H9 (cell line): Measurements from ENCODE around the gene RASGRF2. TPM values are rescaled to one million over a fixed set of nuclear protein-coding genes. Genes with fewer than 3 reads are reported as not detected.

Source experiments
- DNase-seq: peaks from one replicate; pipeline ENCODE4 v3.0.0-alpha.2; 2017
- H2AFZ ChIP-seq: one replicate; pipeline ENCODE4 v1.6.1; 2013; ENCODE audit warnings: mild to moderate bottlenecking, low read length, control low read depth, moderate library complexity
- H2AK5ac ChIP-seq: 2 replicates; pipeline ENCODE4 v1.6.1; 2013; ENCODE audit warnings: low read length, control low read depth, mixed read lengths; ENCODE audit not compliant: insufficient read length
- H2BK120ac ChIP-seq: one replicate; pipeline ENCODE4 v1.6.1; 2013; ENCODE audit warnings: low read depth, mild to moderate bottlenecking, low read length, control low read depth, inconsistent platforms; ENCODE audit not compliant: poor library complexity, severe bottlenecking
- H2BK12ac ChIP-seq: 2 replicates; pipeline ENCODE4 v1.6.1; 2013; ENCODE audit warnings: low read length, control low read depth, mixed read lengths, low read depth; ENCODE audit not compliant: insufficient read length
- H2BK15ac ChIP-seq: 2 replicates; pipeline ENCODE4 v1.6.1; 2013; ENCODE audit warnings: low read depth, low read length, control low read depth
- H2BK20ac ChIP-seq: one replicate; pipeline ENCODE4 v1.6.1; 2013; ENCODE audit warnings: low read depth, mild to moderate bottlenecking, low read length, control low read depth, inconsistent platforms; ENCODE audit not compliant: poor library complexity, severe bottlenecking
- H2BK5ac ChIP-seq: 2 replicates; pipeline ENCODE4 v1.6.1; 2013; ENCODE audit warnings: low read length, control low read depth, mixed read lengths; ENCODE audit not compliant: insufficient read length
- H3K14ac ChIP-seq: 2 replicates; pipeline ENCODE4 v1.6.1; 2013; ENCODE audit warnings: low read length, control low read depth; ENCODE audit not compliant: insufficient read depth
- H3K18ac ChIP-seq: 2 replicates; pipeline ENCODE4 v1.6.1; 2013; ENCODE audit warnings: low read depth, mild to moderate bottlenecking, mixed read lengths, low read length, control low read depth; ENCODE audit not compliant: insufficient read length
- H3K23ac ChIP-seq: 2 replicates; pipeline ENCODE4 v1.6.1; 2013; ENCODE audit warnings: low read length, control low read depth, mixed read lengths, low read depth; ENCODE audit not compliant: insufficient read length
- H3K23me2 ChIP-seq: 2 replicates; pipeline ENCODE4 v1.6.1; 2013; ENCODE audit warnings: low read depth, mild to moderate bottlenecking, mixed read lengths, low read length, control low read depth; ENCODE audit not compliant: insufficient read length, poor library complexity, severe bottlenecking
- H3K27ac ChIP-seq: 2 replicates; pipeline ENCODE4 v1.5.1; 2013; ENCODE audit warnings: low read length, control low read depth, mixed read lengths, low read depth; ENCODE audit not compliant: insufficient read length
- H3K27me3 ChIP-seq: 2 replicates; pipeline ENCODE4 v1.6.1; 2013; ENCODE audit warnings: low read length, control low read depth, inconsistent platforms; ENCODE audit not compliant: insufficient read depth
- H3K4ac ChIP-seq: 2 replicates; pipeline ENCODE4 v1.6.1; 2013; ENCODE audit warnings: low read depth, mild to moderate bottlenecking, control low read depth, inconsistent platforms, low read length, moderate library complexity
- H3K4me1 ChIP-seq: 2 replicates; pipeline ENCODE4 v1.6.1; 2013; ENCODE audit warnings: low read length, control low read depth, inconsistent platforms; ENCODE audit not compliant: insufficient read depth
- H3K4me2 ChIP-seq: 2 replicates; pipeline ENCODE4 v1.6.1; 2013; ENCODE audit warnings: low read length, control low read depth, mixed read lengths; ENCODE audit not compliant: insufficient read length, insufficient read depth
- H3K56ac ChIP-seq: 2 replicates; pipeline ENCODE4 v1.6.1; 2013; ENCODE audit warnings: low read depth, mild to moderate bottlenecking, mixed read lengths, low read length, control low read depth; ENCODE audit not compliant: insufficient read length
- H3K79me1 ChIP-seq: 2 replicates; pipeline ENCODE4 v1.6.1; 2013; ENCODE audit warnings: low read depth, mild to moderate bottlenecking, moderate library complexity, low read length, control low read depth, inconsistent platforms; ENCODE audit not compliant: insufficient read depth, poor library complexity, severe bottlenecking
- H3K79me2 ChIP-seq: 2 replicates; pipeline ENCODE4 v1.6.1; 2013; ENCODE audit warnings: low read length, control low read depth, inconsistent platforms; ENCODE audit not compliant: insufficient read depth
- H3K9ac ChIP-seq: 2 replicates; pipeline ENCODE4 v1.6.1; 2013; ENCODE audit warnings: low read length, control low read depth, mixed read lengths; ENCODE audit not compliant: insufficient read length; ENCODE audit errors: extremely low read depth
- H3K9me3 ChIP-seq: one replicate; pipeline ENCODE4 v1.6.1; 2013; ENCODE audit warnings: low read depth, low read length, inconsistent platforms; ENCODE audit not compliant: control insufficient read depth
- H3T11ph ChIP-seq: one replicate; pipeline ENCODE4 v1.6.1; 2013; ENCODE audit warnings: mild to moderate bottlenecking, low read length, control low read depth, inconsistent platforms
- H4K20me1 ChIP-seq: one replicate; pipeline ENCODE4 v1.6.1; 2013; ENCODE audit not compliant: control insufficient read depth, insufficient read length, insufficient read depth
- H4K5ac ChIP-seq: 2 replicates; pipeline ENCODE4 v1.6.1; 2013; ENCODE audit warnings: low read depth, mild to moderate bottlenecking, mixed read lengths, low read length, control low read depth; ENCODE audit not compliant: insufficient read length
- H4K8ac ChIP-seq: replicated peaks from 2 replicates; pipeline ENCODE4 v1.6.1; 2013; ENCODE audit warnings: low read length, control low read depth, mixed read lengths, low read depth; ENCODE audit not compliant: insufficient read length
- H4K91ac ChIP-seq: 2 replicates; pipeline ENCODE4 v1.6.1; 2013; ENCODE audit warnings: low read depth, mild to moderate bottlenecking, moderate library complexity, mixed read lengths, low read length, control low read depth; ENCODE audit not compliant: insufficient read length
- H3K27ac Mint-ChIP-seq, 3 experiments: 2 replicates in 2 of 3; 3 replicates in 1 of 3; pipeline ENCODE4 v1.8.0; 2020 to 2021; ENCODE audit warnings: mixed read lengths in 3 of 3, mild to moderate bottlenecking in 1 of 3, moderate library complexity in 1 of 3
- H3K27me3 Mint-ChIP-seq: 2 replicates; pipeline ENCODE4 v1.8.0; 2021; ENCODE audit warnings: low read depth, mild to moderate bottlenecking, moderate library complexity, mixed read lengths
- H3K36me3 Mint-ChIP-seq, 3 experiments: 2 replicates in 2 of 3; 3 replicates in 1 of 3; pipeline ENCODE4 v1.8.0; 2020 to 2021; ENCODE audit warnings: low read depth in 3 of 3, mixed read lengths in 3 of 3; ENCODE audit not compliant: insufficient read depth in 1 of 3
- H3K4me1 Mint-ChIP-seq, 2 experiments: 2 replicates each; pipeline ENCODE4 v1.8.0; 2020; ENCODE audit warnings: mixed read lengths in 2 of 2
- H3K4me3 Mint-ChIP-seq, 2 experiments: 2 replicates in 1 of 2; 3 replicates in 1 of 2; pipeline ENCODE4 v1.8.0; 2020 to 2021; ENCODE audit warnings: mild to moderate bottlenecking in 2 of 2, mixed read lengths in 2 of 2, moderate library complexity in 1 of 2
- H3K9me3 Mint-ChIP-seq, 2 experiments: 2 replicates in 1 of 2; 3 replicates in 1 of 2; pipeline ENCODE4 v1.8.0; 2020; ENCODE audit warnings: mild to moderate bottlenecking in 2 of 2, mixed read lengths in 2 of 2, moderate library complexity in 1 of 2
- WGBS: extraction: QIAGEN DNeasy Blood & Tissue Kit; methylation state at CpG from one replicate; pipeline ENCODE4 v1.1.7; 2013; ENCODE audit warnings: missing lambda C conversion rate, low lambda C conversion rate, mixed read lengths; ENCODE audit not compliant: insufficient read length; ENCODE audit errors: extremely low coverage; 5-methylcytosine and 5-hydroxymethylcytosine counted together
- total RNA-seq: library from RNA; stranded (reverse); gene quantifications from 2 replicates; pipeline ENCODE4 v1.2.1, GENCODE V29; 2021
- TF ChIP-seq, protein P1 (sequence below): fragments of 200-600 bp; sonication (generic); conservative IDR thresholded peaks from 3 replicates; pipeline ENCODE4 v1.8.0; 2021; ENCODE audit warnings: antibody characterized with exemption, mild to moderate bottlenecking

Gene RASGRF2
- total RNA-seq, 1 experiment from 2014 or later: 13.5 TPM

DNA sequence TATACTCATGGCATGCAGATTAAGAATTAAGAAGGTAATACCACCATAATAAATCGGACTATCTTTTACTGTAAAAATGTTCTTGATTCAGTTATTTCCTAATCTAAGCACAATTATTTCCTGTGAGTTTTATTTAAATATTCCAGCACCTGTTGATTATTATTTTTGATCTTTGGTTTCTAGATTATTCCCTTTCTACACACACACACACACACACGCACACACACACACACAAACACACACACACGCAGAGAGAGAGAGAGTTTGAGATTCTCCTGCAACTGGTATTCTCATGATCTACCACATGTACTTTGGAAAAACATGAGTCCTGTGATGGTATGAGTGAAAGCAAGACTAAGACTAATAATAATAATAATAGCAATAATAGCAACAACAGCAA is 256.0 kb downstream of the RASGRF2 start:
- Histone ChIP-seq H3K27ac (no peak overlapping the region), H3K56ac (no peak overlapping the region), H2BK20ac (no peak overlapping the region), H3T11ph (no peak overlapping the region), H2BK12ac (no peak overlapping the region), H3K23me2 (no peaks in the 10 kb centered on the region), H3K27me3 (no peaks in the 10 kb centered on the region), H2BK15ac (no peak overlapping the region), H2BK5ac (no peak overlapping the region), H2BK120ac (no peak overlapping the region), H3K23ac (no peak overlapping the region), H2AK5ac (no peak overlapping the region), H4K91ac (no peak overlapping the region), H3K79me2 (no peaks in the 10 kb centered on the region), H4K20me1 (no peaks in the 10 kb centered on the region), H3K4ac (no peak overlapping the region), H3K4me2 (no peak overlapping the region), H4K5ac (no peak overlapping the region), H4K8ac (no peak overlapping the region), H3K14ac (no peak overlapping the region), H3K9me3 (no peaks in the 10 kb centered on the region), H3K4me1 (no peaks in the 10 kb centered on the region), H3K79me1 (no peaks in the 10 kb centered on the region), H3K18ac (no peak overlapping the region), H2AFZ (no peak overlapping the region), H3K9ac (no peak overlapping the region)
- DNase-seq: no peak
- TF ChIP-seq, protein P1, sequence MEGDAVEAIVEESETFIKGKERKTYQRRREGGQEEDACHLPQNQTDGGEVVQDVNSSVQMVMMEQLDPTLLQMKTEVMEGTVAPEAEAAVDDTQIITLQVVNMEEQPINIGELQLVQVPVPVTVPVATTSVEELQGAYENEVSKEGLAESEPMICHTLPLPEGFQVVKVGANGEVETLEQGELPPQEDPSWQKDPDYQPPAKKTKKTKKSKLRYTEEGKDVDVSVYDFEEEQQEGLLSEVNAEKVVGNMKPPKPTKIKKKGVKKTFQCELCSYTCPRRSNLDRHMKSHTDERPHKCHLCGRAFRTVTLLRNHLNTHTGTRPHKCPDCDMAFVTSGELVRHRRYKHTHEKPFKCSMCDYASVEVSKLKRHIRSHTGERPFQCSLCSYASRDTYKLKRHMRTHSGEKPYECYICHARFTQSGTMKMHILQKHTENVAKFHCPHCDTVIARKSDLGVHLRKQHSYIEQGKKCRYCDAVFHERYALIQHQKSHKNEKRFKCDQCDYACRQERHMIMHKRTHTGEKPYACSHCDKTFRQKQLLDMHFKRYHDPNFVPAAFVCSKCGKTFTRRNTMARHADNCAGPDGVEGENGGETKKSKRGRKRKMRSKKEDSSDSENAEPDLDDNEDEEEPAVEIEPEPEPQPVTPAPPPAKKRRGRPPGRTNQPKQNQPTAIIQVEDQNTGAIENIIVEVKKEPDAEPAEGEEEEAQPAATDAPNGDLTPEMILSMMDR: no peak
- Mint-ChIP-seq H3K27me3 (no peaks in the 10 kb centered on the region), H3K4me3 (no peak overlapping the region), H3K36me3 (peaks cover 0 to 2% (median 0%) of the 10 kb centered on the region in 3 experiments; a peak in 1 of 7 replicates), H3K9me3 (no peaks in the 10 kb centered on the region), H3K4me1 (peaks cover 4 to 7% of the 10 kb centered on the region in 2 experiments; a peak in 2 of 4 replicates), H3K27ac (no peak overlapping the region)
- no CpG with 5 or more reads among the region's 3 CpGs for WGBS
